Measurements from ENCODE around the gene HYLS1.

Gene HYLS1

DNA sequence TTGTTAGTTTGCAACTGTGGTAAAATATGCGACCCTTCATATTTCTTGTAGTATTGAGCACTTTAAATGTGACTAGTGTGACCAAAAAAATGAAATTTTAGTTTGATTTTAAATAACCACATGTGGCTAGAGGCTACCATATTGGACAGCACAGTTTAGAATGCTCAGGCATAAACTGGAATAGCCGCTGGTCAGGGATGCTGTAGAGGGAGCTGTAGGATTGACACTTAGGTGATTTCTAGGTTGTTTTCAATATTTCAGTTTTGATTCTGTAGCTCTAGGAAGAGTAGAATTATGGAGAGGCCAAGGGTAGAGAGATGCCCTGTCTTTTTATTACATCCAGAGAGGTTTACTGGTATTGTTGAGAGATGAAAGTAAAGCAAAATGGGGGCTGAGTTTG, 47.6 kb downstream of the HYLS1 start:
- no peak for DNase-seq

- DNase-seq, result no peak
Measured at GRCh38 chr11:125935618-125936199, 48.2 kb downstream of the HYLS1 start.

GRCh38 chr11:125938418-125938817, 51.0 kb downstream of the HYLS1 start:
- no peak for DNase-seq

DNA sequence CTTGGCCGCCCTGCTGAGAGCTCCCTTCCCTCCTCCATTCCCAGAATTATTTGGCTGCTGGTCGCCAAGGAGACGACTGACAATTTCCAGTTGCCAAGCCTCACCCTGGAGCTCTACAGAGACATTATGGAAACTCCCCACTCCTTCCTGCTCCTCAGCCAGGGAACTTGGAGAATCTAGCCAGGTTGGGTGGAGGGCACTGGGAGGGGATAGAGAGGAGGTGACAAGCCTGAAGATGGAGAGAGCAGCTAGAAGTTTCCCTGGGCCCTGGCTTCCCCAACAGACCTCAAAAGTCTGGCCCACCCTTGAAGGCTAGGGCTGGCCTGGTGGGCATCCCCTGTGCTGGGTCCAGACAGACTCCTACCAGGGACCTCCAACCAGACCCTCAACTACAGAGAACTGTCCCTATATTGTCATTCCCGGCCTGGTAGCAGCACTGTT, 51.6 kb downstream of the HYLS1 start:
- no peak for DNase-seq

DNA sequence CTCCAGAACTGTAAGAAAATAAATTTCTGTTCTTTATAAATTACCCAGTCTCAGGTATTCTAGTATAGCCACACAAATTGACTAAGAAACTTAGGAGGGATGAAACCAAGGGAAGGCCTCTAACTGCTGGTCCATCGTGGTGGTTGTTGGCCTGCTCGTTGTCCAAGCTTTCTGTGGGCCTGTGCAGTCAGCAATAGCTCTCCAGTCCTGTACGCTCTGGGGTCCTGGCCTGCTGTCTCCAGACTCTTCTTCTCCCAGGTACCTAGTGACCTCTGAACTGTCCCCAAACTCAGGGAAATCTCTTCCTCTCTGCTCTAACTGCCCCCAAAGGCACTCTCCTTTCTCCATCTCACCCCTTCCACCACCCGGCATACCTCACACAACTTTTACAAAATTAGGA, 52.7 kb downstream of the HYLS1 start:
- no peak for DNase-seq

DNA sequence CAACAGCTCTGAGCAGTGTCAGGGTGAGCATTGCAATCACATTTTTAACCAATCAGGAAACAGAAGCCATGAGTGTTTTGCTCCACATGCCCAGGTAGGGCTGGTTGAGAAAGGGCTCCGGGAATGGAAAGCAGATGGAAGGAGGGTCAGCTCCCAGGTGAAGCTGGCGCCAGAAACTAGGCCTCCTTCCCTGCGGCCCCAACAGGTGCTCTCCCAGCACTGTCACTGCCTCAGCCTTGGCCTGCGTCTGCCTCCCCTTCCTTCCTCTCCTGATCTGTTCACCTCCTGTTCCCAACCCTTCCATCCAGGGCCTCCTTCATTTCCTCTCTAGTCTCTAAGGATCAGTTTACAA, 53.8 kb downstream of the HYLS1 start:
- peak; percentile 50 for DNase-seq

DNA sequence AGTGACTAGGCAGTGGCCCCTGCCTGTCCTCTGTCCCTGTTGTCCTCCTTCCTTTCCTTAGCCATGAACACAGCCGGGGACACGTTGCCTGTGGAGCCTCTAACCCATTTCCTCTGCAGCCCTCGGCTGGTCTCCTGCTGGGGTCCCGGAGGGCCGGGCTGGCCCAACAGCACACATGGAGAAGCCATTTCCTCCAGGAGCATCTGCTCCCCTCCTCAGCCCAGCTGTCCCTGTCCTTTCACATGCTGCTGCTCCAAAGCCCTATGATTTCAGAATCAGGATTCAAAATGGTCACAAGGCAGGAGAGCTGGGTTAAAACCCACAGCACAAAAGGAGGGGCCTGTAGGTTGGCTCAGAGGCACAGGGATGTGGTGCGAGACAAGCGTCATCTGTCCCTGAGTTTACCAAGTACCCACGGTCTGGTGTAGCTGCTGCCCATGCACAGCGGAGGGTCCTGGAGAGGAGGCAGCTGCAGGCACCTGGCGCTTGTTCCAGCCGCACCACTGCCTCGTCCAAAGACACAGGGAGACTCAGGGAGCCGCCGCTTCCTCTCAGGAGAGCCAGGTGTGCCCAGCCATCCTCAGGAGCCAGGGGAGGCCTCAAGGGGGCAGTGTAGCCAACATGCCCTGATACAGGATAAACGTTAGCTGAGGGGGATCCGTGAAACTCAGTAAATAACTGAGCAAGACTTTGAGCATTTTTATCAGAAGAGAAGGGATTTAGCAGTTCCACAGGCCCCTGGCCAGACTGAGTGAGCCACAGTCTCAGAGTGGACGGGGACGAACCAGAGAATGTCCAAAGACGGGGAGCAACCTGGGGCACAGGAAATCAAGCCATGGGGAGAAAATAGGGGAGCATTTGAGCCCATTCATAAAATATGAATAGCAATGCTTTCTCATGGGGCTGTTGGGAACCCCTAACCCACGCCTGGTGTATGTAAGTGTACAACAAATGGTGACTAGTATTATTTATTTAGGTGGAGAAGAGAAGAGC, 54.4 kb downstream of the HYLS1 start:
- peak; percentile 95 for DNase-seq

DNA sequence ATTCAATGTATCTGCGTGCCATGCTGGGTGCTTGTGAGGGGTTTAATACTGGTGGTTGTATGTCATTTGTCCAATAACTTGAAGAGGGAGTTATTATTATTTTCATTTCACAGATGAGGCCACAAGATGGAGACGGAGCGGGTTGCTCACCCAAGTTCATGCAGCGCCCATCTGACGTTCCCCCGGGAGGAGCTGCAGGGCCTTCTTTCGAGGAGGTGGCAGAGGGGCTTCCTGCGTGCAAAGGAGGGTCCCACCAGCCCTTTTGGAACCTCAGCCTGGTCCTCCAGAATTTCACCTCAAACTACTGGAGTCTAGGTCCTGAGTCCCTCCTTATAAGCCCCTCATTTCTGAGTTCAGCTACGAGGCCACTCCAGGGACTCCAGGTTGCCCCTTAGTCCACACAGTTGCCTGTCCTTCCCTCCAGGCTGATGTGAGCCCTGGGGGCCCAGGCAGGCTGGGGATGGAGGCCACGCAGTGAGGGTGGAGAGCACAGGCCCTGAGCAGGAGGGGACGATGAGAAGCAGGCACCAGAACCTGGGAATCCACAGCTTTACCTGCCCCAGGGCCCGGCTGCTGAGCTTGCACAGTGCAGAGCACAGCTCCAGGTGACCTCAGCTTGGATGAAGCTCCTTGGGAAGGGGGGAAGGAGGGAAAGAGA, 55.4 kb downstream of the HYLS1 start:
- DNase-seq, result no peak

- no peak for DNase-seq
Measured at GRCh38 chr11:125943661-125944349, 56.3 kb downstream of the HYLS1 start.

DNA sequence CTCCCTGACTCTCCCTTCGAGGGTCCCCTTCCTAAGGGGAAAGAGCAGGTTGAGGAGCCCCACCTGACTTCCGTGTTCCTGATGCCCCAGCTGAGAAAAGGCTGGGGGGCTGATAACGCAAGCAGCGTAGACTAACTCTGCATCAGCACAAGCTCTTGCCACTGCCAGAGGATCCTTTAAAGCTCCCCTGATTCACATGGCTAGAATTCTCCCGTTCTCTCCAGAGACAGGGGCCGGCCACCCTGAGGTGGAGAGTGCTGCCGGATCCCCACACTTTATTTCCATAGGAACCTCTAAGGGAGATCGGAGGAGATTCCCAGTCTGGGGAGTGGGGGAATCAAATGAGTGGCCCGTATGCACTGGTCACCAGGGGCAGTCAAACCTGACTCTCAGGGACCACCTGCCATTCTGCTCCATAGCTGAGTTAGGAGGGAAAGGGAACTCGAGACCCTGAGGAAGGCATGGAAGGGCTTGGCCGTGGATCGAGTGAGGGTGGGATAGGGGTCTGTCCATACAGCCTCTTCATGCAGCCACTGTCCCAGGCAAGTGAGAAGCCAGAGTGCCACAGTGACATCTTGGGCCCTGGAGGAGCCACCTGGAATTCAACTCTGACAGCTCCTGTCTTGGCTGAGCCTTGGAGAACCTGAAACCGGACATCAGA, 57.0 kb downstream of the HYLS1 start:
- no peak for DNase-seq

GRCh38 chr11:125945011-125945796, 57.7 kb downstream of the HYLS1 start:
- DNase-seq, result no peak

- no peak for DNase-seq
Measured at GRCh38 chr11:125945797-125946520, 58.5 kb downstream of the HYLS1 start, which contains the start of gene VSIG10L2. TSS of gene VSIG10L2 (plus strand) at chr11:125946044. CDS start at chr11:125946056, 12 bp downstream.

DNA sequence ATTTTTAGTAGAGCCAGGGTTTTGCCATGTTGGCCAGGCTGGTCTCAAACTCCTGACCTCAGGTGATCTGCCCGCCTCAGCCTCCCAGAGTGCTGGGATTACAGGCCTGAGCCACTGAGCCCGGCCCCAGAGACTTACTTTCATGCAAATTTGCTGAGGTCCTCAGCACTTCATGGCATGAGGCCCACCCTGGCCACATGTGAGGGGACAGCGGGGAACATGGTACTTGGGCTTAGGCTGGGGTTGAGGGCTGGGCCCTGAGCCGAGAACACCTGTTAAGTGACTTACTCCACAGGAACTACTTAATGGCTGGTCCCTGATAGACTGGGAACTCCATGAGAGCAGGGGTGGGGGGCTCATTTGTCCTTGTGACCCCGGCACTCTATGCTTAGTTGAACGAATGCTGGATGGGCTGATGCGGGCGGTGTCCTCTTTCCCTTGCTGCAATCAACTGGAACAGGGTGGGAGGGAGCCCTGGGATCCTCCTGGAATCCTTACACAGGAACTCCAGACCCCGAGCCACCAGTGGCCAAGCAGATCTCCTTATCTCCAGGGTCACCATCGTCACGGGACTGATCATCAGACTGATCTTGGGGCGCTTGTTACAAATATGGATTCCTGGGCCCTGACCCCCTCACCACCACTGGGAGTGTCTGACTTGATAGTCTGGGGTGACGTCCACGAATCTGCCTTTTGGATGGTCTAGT, 59.4 kb downstream of the HYLS1 start:
- no peak for DNase-seq

DNA sequence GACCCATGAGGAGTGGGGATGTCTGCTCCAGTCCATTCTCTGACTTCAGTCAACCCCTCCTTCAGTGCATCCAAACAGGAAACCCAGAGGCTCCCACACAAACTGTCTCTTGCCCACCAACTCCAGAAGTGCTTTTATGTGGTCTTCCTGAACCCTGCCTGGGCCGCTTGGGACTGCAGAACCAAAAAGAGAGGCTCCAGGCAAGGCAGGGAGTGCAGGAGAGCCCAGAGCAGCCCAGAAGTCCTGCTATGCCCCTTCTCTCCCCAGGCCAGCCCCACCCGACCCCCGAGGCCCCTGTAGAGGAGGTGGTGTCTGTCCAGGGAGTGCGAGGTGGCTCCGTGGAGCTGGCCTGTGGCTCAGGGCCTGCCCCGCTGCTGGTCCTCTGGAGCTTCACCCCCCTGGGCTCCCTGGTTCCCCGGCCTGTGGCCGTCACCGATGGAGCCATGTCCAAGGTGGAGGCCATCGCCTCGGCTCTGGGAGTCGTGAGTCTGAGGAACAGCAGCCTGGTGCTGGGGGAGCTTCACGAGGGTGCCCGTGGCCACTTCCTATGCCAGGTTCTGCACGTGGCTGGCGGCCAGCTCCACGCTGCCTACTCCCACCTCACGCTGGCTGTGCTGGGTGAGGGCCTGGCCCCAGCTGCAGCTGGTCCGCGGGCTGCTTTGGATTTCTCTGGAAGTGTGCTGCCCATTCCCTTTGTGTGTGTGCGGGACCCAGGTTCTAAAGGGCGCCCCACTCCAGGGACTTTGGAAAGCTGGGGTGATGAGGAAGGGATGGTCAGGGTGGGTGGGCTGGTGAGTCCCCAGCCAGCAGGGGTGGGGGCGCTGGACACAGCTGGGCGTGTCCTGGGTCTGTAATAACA, 60.2 kb downstream of the HYLS1 start:
- DNase-seq, result no peak

DNA sequence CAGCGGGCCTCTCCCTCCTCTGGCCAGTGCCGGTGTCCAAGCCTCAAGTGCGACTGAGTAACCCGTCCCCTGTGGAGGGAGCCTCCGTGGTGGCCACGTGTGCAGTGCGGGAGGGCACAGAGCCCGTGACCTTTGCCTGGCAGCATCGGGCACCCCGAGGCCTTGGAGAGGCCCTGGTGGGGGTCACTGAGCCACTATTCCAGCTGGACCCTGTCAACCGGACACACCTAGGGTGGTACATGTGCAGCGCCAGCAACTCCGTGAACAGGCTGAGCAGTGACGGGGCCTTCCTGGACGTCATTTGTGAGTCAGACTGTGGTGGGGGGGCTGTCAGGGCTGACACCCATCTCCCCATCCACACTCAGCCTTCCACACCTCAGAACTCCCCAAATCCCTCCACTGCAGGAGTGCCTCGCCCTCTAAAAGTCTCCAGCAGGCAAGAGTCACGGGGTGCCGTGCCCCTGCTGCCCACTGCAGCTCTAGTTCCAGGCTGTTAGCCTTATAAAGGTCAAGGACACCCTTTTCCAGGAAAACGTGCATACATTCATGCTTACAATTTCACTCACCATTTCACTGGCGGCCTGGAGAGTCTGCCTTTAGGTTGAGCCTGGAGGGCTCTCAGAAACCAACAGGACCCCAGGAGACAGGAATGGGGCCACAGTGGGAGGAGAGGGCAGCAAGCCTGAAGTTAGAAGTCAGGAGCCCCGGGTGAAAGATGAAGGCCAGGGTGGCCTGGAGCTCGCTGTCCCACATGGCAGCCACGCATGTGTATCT, 61.0 kb downstream of the HYLS1 start:
- no peak for DNase-seq

DNA sequence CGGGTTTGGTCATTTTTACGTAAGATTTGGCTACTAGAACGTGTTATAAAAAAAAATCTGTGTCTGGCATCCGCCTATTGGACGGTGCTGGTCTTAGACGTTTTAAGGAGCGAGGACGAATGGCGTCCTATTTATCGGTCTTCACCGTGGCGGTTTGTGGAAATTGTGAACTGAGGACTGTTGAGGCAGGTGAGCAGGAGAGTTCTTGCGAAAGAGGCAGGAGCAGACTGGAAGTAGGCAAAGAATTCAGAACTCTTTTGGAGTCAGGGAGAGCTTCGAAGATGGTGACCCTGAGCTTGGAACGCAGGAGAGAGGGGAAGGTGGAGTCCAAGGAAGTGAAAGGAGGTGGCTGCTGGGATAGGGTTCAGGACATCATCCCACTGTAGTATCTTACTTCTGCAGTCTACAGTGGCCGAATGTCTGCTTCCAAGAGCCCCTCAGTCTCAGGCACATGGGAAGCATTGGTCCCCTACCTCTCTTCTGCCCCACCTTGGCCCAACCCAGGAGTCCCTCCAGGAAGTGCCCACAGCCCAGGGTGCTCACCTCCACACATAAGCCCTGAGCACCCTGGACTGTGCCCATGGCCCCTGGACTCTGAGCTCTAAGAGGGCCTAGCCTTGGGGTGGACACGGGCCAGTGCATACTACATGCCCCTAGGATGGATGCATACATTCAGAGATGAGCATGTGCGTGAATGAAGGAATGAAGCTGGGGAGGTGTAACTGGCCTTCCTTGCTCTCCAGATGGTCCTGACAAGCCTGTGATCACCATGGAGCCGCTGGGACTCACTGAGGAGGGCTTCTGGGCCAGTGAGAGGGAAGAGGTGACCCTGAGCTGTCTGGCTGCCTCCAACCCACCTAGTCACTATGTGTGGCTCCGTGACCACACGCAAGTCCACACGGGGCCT, 62.1 kb downstream of the HYLS1 start:
- no peak for DNase-seq

DNA sequence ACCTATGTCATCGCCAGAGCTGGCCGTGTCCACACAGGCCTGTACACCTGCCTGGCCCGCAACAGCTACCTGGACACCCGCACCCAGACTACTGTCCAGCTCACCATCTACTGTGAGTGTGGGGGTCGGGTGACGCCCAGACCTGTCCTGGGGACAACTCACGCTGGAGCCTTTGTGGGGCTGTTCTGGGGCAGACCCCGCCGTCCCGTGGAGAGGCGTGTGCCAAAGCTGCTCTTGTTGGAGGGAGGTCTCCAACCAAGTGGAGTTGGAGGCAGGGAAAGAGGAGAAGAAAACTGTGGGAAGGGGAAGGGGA, 62.7 kb downstream of the HYLS1 start:
- DNase-seq, result no peak

Measured in NCI-H146 (cell line).